Measurements from ENCODE around the gene LCE1B.
A peak's percentile ranks its signal among the peaks of the same experiment; 100 is the strongest.

LCE1B gene, protein sequence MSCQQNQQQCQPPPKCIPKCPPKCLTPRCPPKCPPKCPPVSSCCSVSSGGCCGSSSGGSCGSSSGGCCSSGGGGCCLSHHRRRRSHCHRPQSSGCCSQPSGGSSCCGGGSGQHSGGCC

DNA sequence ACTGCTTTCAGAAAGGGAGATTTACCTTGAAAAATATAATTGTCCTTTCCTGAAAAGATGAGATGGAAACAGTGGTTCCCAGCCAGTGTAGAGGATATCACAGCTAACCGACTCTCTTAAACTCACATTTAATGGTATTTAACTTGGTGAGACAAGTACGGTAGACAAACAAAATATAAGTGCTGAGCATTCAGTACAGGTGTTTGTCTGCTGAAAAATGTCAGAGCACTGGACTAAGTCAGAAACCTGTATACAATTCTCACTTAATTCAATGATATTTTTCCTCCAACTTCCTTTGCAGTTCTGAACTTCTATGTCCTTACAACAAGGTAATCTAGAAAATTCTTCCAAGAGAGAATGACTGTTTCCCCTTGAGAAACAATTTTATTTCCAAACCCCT is at the start of gene LCE1B:
Gene LCE1B (plus strand): TSS at position 301 of the 400 bp plus-strand sequence. CDS start 476 bp downstream, outside the sequence.
- no peak for DNase-seq

DNA sequence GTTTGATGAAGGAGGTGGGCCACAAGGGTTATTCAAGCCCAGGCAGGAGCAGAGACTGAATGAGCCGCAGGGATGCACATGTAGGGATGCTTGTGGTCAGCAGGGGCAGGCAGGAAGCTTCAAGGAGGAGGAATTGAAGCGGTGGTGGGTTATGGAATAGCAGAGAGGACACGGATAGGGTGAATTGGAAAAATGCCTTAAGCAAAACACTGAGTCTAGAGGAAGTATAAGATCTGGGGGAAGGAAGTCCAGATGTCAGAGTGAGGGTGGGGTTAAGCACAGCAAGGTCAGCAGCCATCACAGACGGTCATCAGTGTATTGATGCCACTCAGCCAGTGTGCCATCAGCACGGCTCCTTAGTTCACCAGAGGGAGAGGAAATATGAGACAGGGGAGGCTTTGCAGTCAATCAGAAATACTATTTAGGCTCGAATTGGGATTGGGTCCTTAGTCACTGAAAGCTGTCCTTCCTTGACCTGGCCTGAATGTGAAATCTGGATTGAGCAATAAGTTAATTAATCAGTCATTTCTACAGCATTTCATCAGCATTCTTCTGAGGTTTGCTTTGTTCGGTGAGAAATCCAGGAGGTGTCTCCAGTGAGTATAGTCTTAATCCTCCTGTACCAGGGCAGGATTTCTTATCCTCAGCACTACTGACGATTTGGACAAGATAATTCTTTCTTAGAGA is 42.8 kb upstream of the LCE1B start:
- DNase-seq: no peak

DNA sequence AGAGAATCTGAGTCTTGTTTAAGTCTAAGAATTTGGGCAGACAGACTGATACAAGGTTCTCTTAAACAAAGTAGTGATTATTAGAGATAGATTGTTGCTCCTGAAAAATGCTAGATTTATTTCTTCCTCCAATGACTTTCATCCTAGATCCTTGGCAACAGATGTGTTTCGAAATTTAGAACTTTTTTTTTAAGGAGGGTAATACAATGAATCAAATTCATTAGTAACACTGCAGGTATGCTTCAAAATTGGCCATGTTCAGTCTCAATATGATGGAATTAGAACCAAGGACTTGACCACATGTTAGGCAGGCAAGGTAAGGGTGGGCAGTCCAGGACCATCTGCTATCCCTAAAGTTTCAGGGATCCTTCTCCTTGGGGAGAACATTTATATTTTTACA is 41.4 kb upstream of the LCE1B start:
- no peak for DNase-seq

DNA sequence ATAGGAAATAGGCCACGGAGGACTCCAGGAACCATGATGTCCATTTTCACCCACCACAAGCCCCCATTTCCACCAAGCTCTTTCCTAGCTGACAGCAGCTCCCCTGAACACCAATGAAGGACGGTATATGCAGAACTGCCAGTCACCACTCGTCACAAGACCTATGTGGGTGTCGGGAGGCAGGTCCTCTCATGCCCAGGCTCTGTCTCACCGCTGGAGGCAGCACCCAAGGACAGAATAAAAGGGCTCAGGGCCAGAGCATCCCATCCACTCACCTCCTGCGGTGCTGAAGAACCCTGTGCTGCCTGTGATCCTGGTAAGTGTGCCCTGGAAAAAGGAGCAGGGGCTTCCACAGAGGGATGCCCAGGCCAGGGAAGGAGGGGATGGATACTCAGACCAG is 36.9 kb upstream of the LCE1B start, which contains the start of gene LCE1F:
Gene LCE1F (plus strand): TSS at position 266 of the 400 bp plus-strand sequence. CDS start 1,232 bp downstream, outside the sequence.
- no peak for DNase-seq

DNA sequence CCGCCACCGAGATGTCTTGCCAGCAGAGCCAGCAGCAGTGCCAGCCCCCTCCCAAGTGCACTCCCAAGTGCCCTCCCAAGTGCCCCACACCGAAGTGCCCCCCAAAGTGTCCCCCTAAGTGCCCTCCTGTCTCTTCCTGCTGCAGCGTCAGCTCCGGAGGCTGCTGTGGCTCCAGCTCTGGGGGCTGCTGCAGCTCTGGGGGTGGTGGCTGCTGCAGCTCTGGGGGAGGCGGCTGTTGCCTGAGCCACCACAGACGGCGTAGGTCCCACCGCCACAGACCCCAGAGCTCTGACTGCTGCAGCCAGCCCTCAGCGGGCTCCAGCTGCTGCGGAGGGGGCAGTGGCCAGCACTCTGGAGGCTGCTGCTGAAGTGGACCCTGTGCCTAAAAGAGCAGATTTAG is 35.4 kb upstream of the LCE1B start:
- no peak for DNase-seq

DNA sequence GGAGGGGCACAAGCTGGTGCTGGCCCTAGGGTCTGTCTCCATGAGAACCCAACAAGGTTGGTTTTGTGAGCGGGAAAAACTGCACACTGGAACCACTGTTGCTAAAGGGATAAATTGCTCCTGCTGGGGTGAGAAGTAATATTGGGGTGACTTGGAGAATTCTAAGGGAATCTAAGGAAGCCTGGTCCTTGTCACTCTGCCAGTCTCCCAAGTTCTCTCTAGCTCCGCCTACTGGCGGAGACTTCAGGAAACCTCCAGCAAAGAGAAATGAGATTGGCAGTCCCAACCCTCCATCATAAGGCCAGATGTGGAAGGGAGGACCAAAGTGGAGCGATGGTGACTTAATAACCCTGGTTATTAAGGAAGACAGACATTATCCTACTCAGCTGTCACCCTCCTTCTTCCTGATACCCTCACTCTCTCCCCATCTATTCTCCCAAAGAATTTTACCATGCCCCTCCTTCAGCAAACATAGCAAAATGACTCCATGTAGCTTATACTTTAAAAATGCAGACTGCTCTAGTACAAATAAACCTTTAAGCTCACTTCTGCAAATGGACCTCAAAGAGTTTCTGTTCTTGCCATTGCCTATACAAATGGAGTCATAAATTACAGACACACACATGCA is 34.1 kb upstream of the LCE1B start:
- DNase-seq: peak; percentile 6

DNA sequence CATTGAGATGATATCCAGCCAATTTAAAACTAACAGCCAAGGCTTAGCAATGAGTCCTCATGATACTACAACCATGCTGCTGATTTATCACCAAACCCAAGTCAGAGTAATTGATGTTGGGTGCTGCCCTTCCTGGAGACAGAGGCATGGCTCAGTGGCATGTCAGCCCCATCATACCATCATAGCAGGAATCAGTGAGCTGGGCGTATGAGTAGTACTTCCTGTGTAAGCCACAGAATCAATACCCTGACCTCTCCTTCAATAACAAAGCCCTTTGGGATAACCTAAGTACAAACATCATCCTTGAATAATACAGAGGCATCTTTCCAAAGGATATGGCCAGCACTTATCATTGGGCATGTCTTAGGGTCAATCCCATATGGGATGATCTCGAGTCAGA is 28.7 kb upstream of the LCE1B start:
- DNase-seq: peak; percentile 10

DNA sequence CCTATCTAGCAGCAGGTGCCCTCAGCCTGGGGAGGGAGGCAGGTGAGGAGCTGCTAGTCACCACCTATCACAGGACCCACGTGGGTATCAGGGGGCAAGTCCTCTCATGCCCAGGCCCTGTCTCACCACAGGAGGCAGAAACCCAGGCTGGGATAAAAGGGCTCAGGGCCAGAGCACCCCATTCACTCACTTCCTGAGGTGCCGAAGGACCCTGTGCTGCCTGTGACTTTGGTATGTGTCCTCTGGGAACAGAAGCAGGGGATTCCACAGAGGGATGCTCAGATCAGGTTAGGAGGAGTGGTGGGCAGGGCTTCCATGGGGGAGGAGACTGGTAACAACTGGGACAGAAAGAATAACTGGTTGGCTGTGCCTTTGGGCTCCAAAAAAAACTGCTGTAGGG is 25.7 kb upstream of the LCE1B start, which contains the start of gene LCE1E:
Gene LCE1E (plus strand): TSS at position 181 of the 400 bp plus-strand sequence. CDS start 1,043 bp downstream, outside the sequence.
- DNase-seq: no peak

DNA sequence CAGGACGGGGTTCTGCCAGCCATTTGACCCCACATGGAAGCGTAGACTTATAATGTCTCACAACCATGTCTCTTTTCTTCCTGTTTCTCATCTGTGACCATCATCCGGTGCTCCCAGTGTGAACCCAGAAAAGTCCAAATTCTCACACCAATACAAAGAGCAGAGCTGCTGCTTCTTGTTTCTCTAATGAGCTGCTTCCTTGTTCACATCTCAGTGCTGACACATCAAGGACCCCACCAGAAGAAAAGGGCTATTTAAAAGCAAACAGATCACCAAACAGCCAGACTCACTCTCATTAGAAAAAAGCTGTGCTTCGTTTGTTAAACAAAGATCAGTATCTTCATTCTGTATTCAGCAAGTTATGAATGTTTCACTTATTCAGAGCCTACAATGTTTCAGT is 16.1 kb upstream of the LCE1B start:
- no peak for DNase-seq

DNA sequence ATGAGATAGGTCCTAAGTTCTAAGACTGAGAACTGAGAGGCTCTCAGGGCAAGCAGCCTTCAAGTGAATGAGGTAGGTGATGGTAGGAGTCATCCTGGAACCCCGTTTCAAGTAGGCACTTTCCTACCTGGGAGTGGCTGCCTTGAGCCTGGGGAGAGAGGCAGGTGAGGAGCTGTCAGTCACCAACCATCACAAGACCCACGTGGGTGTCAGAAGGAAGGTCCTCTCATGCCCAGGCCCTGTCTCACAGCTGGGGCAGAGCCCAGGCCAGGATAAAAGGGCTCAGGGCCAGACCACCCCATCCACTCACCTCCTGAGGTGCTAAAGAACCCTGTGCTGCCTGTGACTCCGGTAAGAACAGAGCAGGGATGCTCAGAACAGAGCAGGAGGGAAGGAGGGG is 15.3 kb upstream of the LCE1B start, which contains the start of gene LCE1D:
Gene LCE1D (plus strand): TSS at position 301 of the 400 bp plus-strand sequence. CDS start 1,074 bp downstream, outside the sequence.
- no peak for DNase-seq

DNA sequence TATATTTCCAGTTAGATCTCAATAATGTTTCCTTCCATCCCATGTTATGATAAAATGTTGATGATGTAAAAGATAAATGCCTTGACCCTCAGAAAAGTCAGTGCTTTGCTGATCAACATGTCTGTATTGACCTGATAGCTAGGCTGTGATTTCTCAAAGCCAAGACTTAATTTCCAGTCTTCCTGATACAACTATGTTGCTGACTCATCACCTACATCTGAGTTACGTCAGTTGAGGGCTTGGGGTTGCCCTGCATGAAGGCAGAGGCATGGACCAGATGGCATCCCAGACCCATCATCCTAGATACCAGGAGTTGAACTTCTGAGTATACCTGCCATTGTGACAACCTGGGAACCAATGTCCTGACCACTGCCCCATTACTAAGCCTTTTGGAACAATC is 10.4 kb upstream of the LCE1B start:
- DNase-seq: no peak

DNA sequence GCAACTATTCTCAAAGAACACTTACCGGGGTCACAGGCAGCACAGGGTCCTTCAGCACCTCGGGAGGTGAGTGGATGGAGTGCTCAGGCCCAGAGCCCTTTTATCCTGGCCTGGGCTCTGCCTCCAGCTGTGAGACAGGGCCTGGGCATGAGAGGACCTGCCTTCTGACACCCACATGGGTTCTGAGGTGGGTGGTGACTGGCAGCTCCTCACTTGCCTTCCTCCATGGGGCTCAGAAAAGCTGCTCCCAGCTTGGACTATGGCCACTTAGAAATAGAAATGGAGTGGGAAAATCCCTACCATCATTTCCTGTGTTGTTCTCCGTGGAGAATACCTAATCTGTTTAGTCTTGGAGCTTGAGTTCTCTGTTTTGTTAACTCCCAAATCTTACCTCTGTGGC is 5.2 kb upstream of the LCE1B start, which contains the start of gene LCE1C:
Gene LCE1C (minus strand): TSS at position 76 of the 400 bp plus-strand sequence. CDS start 1,173 bp downstream, outside the sequence.
- DNase-seq: no peak

DNA sequence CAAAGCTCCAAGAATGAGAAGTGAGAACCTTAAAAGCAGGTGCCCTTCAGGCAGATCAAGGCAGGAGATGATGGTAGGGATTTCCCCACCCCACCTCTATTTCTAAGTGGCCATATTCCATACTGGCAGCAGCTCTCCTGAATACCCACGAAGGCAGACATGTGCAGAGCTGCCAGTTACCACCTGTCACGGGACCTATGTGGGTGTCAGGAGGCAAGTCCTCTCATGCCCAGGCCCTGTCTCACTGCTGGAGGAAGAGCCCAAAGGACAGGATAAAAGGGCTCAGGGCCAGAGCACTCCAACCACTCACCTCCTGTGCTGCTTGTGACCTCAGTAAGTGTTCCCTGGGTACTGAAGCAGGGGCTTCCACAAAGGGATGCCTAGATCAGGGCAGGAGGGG is 721 bp upstream of the LCE1B start:
- no peak for DNase-seq

DNA sequence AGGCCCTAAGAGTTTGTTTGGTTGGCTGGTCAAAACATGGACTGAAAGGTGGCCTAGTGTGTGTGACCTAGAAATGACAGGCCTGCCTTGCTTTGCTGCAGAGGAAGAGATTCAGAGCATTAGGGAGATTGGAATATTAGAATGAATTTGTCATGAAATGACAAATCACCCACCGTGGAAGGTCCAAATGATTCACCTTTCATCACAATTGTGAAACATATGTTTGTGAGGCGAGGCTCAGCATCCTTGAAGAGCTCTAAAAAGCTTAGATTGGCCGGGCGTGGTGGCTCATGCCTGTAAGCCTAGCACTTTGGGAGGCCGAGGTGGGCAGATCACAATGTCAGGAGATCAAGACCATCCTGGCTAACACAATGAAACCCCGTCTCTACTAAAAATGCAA is 5.5 kb downstream of the LCE1B start:
- no peak for DNase-seq

DNA sequence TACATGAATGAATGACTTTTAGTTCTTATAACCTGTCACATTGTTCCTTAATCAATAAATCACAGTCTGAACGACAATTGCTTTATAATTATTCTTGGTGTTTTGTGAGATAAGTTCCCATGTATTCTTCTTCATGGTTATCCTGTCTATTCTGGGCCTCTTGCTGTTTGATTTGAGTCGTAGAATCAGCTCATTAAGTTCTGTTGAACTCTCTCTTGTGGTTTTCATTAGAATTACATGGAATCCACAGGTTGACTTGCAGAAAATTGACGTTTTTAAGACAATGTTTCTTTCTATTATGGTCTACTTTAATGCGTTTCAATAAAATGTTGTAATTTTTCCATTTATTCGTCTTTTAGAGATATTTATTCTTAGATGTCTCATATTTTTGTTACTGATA is 11.5 kb downstream of the LCE1B start:
- DNase-seq: no peak

DNA sequence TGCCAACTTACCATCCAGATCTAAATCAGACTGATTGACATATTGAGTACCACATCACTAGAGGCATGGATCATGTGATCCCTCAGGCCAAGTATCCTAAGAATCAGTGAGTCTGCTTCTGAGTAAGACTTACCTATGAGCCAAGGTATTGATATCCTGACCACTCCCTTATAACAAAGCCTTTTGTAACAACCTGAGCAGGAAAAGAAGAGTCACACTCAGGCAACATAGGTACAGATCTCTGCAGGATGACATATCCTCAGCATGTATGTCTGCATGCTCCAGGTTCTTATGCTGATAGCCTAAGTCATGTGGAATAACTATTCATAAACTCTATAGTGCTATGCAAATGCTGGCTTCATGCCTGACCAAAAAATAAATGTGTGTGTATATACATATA is 13.2 kb downstream of the LCE1B start:
- DNase-seq: no peak

DNA sequence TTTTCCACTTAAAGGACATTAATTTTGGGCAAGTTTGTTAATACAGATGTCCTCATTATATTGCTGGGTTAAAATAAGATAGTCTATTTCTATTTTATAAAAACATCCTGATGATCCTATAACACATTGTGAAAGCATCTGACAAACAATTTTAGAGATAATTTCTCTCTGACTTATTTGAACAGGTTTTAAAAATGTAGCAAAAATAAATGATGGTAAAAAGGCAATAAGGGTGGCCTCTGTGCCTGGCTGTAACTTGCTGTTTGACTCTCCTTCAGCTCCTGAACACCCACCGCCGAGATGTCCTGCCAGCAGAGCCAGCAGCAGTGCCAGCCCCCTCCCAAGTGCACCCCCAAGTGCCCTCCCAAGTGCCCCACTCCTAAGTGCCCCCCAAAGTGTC is 15.4 kb downstream of the LCE1B start, which contains the start of gene LCE1A:
Gene LCE1A (plus strand): TSS at position 301 of the 400 bp plus-strand sequence. CDS start 0 bp downstream, at position 301.
- no peak for DNase-seq

DNA sequence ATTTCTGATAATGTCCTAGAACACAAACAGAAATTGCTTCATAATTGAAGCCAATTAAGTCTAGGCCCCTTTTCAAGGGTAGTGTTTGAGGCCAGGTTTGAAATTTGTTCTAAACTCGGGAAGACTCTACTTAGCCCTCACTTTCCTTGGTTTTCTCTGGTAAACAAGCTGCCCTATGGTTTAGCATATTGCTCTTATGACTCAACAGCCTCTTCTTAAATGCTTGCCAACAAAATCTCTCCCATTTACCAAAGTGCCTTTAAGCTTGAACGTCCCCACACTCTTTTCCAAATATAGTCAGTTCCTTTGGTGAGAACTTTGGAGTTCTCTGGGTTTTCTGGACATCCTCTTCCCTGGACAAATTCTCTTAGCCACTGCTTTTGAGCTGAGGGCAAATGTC is 25.1 kb downstream of the LCE1B start:
- no peak for DNase-seq

DNA sequence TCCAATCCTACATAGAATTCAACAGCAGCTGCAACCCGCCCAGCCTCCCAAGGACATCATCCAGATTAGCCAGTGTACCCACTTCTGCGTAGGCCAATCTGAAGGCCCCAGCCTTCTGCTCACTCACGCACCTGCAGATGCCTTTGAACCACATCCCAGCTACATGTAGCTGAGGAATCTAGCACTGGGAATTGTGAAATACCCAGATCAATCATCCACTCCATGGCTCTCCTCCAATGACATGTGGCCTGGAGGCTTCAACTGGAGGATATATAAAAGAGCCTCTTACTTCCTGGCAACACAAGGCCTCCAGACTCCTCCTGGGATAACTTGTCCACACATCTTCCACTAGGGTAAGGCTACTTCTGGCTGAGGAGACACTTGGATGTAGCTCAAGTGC is 30.8 kb downstream of the LCE1B start, which contains the start of gene LCE6A:
Gene LCE6A (plus strand): TSS at position 301 of the 400 bp plus-strand sequence. CDS start 665 bp downstream, outside the sequence.
- no peak for DNase-seq

DNA sequence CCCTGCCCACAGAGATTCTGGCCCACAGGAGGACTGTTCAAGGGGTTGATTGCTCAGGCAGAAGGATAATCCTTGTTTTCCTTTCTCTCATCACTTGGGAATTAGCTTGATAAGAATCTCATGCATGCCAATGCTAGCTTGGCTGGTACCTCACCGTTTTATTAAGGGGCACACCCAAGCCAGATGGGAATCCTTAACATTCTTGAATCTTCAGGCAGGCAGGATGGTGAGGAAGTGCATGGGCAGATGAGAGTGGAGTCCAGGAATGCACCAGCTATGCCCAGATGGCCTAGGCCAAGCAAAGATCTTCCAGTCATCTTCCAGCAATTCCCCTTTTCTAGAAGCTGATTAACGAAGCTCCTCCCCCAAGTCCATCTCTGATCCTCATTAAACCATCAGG is 43.9 kb downstream of the LCE1B start:
- no peak for DNase-seq

DNA sequence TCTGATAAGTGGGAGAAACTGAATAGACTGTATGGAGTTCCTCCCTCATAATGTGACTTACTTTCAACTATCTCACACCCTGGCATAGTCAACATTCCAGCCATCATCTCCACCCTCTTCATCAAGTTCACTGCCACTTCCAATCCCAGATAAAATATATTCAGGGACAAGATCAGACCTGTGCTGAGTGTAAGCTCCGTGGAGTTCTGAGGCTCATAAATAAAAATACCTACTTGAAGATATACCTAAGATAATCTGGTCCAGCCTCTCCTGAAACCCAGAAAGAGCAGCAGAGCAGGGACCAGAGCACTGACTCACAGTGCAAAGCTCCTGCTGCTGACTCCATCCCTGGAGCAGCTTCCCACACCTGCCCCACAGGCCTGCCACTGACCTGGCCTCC is 46.3 kb downstream of the LCE1B start:
- no peak for DNase-seq

DNA sequence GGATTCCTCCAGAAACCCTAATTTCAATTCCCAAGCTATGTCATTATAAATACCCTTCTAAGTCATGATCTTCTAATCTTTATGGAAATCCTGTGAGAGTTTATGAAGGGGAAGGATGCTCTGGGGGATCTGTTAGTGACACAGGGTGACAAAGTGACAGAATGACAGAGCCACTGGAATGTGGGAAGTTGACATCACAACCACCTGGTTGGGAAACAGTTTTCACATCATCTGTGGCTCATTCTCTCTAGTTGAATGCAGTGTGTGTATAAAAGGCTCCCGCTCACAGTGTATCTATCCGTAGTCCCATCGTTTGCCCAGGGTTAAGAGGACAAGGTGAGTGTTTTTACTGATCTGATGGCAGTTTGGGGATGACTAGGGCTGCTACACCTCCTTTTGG is 47.9 kb downstream of the LCE1B start, which contains the start of gene LCE7A:
Gene LCE7A (plus strand): TSS at position 301 of the 400 bp plus-strand sequence. CDS start 702 bp downstream, outside the sequence.
- no peak for DNase-seq

DNA sequence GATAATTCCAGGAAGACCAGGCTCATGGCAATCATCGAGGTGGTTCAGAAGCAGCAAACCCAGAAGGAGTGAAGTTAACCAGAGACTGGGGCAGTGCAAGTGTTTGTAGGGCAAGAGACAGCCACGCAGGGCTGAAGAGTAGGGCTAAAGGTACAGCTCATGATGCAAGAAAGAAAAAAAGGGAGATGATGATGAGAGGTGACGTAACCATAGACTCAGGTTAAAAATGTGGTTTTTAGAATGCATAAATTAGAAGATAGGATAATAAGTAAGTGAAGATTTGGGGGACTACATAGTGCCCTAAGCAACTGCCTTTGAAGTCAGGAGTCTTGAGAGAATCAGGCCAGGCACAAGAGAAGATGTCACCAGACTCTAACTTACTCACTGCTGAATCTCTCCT is 48.4 kb downstream of the LCE1B start:
- DNase-seq: no peak

DNA sequence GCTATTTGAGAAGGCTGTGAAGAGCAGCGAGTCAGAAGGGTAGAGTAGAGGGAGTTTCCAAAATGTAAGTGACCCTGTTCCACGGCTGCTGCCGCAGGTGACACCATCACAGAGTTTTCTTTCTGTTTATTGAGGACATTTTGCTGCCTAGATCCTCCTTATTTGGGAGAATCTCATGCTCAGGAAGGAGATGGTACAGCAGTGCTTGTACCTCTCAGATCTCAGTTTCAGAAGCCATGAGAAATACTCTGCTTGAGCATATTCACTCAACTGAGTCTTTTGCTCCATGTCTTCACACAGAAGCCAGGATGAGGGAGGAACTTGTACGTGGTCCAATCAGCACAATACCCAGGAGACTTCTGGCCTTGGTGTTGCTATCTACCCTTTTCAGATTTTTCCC is 49.6 kb downstream of the LCE1B start:
- no peak for DNase-seq

Measured in activated CD4-positive, alpha-beta T cell treated with anti-CD3 and anti-CD28 coated beads, Interleukin-2, amount 50 U/mL, for 16 hours (primary cell).